OCI-LY1 (cell line): ENCODE results near the gene GCC1.
A peak's percentile ranks its signal among the peaks of the same experiment; 100 is the strongest.

Source experiments
- H2AFZ ChIP-seq: fragments of 200-600 bp; sonication (generic), shearing (Covaris generic); 2 replicates; pipeline ENCODE4 v1.6.0; 2014; ENCODE audit warnings: antibody characterized with exemption, mild to moderate bottlenecking, low read length
- H3F3A ChIP-seq: fragments of 200-600 bp; sonication (generic), shearing (Covaris generic); 2 replicates; pipeline ENCODE4 v1.6.0; 2014; ENCODE audit warnings: mild to moderate bottlenecking, antibody characterized with exemption, low read length, moderate library complexity; ENCODE audit not compliant: insufficient read depth
- H3K27ac ChIP-seq: fragments of 200-600 bp; sonication (generic); 2 replicates; pipeline ENCODE4 v1.5.1; 2014; ENCODE audit warnings: low read length, mixed run types, mild to moderate bottlenecking, low read depth; ENCODE audit not compliant: poor library complexity, severe bottlenecking
- H3K27me3 ChIP-seq: fragments of 200-600 bp; sonication (generic); 2 replicates; pipeline ENCODE4 v1.6.0; 2014; ENCODE audit warnings: antibody characterized with exemption, mild to moderate bottlenecking, low read length, moderate library complexity; ENCODE audit not compliant: insufficient read depth
- H3K36me3 ChIP-seq: fragments of 200-600 bp; sonication (generic); 2 replicates; pipeline ENCODE4 v1.6.1; 2014; ENCODE audit warnings: mild to moderate bottlenecking, antibody characterized with exemption, low read length, moderate library complexity, mixed read lengths; ENCODE audit not compliant: insufficient read depth
- H3K4me1 ChIP-seq: fragments of 200-600 bp; sonication (generic); 2 replicates; pipeline ENCODE4 v1.5.1; 2014; ENCODE audit warnings: mild to moderate bottlenecking, low read length, moderate library complexity; ENCODE audit not compliant: insufficient read depth, severe bottlenecking
- H3K4me2 ChIP-seq: fragments of 200-600 bp; sonication (generic), shearing (Covaris generic); 2 replicates; pipeline ENCODE4 v1.6.1; 2014; ENCODE audit warnings: low read length
- H3K4me3 ChIP-seq: fragments of 200-600 bp; sonication (generic); 2 replicates; pipeline ENCODE4 v1.5.1; 2014; ENCODE audit warnings: low read length, low read depth, mild to moderate bottlenecking, mixed read lengths; ENCODE audit not compliant: poor library complexity, severe bottlenecking
- H3K79me2 ChIP-seq: fragments of 200-600 bp; shearing (Covaris generic); 2 replicates; pipeline ENCODE4 v1.6.1; 2016; ENCODE audit warnings: mixed run types, low read length, mixed read lengths; ENCODE audit not compliant: insufficient read depth
- H3K9ac ChIP-seq: fragments of 200-600 bp; sonication (generic), shearing (Covaris generic); 2 replicates; pipeline ENCODE4 v1.6.1; 2014; ENCODE audit warnings: mild to moderate bottlenecking, low read length, mixed read lengths
- H3K9me2 ChIP-seq: fragments of 200-600 bp; sonication (generic), shearing (Covaris generic); 2 replicates; pipeline ENCODE4 v1.6.1; 2014; ENCODE audit warnings: low read depth, mild to moderate bottlenecking, low read length, mixed read lengths
- H3K9me3 ChIP-seq: fragments of 200-600 bp; shearing (Covaris generic); 2 replicates; pipeline ENCODE4 v1.6.1; 2014; ENCODE audit warnings: low read length, mixed read lengths
- H4K20me1 ChIP-seq: fragments of 200-600 bp; sonication (generic), shearing (Covaris generic); 2 replicates; pipeline ENCODE4 v1.6.0; 2016; ENCODE audit warnings: mild to moderate bottlenecking, low read length; ENCODE audit not compliant: insufficient read depth
- CTCF ChIP-seq: fragments of 200-600 bp; sonication (generic), shearing (Covaris generic); IDR thresholded peaks from 2 replicates; pipeline ENCODE4 v1.5.1; 2017; ENCODE audit warnings: mild to moderate bottlenecking, antibody characterized with exemption, low read length, moderate library complexity, mixed read lengths
- EZH2 ChIP-seq: fragments of 200-600 bp; sonication (generic), shearing (Covaris generic); IDR thresholded peaks from 2 replicates; pipeline ENCODE4 v1.8.0; 2017; ENCODE audit warnings: borderline replicate concordance, mixed run types, mild to moderate bottlenecking, antibody characterized with exemption, low read length, moderate library complexity, mixed read lengths

GCC1 gene

GRCh38 chr7:127589896-127590295 lies 4.5 kb upstream of the GCC1 start:
- TF ChIP-seq CTCF (no peak), EZH2 (no peak)
- Histone ChIP-seq H4K20me1 (no peaks in the 10 kb centered on the region), H3K79me2 (peaks cover 2% of the 10 kb centered on the region; the same call in 1 of the 2 replicates), H3K36me3 (peaks cover 22% of the 10 kb centered on the region), H2AFZ (no peak overlapping the region), H3K4me2 (peak overlapping the region; percentile 87), H3K4me1 (peaks cover 24% of the 10 kb centered on the region), H3K9ac (no peak overlapping the region; the same call in 1 of the 2 replicates), H3K9me3 (no peaks in the 10 kb centered on the region), H3K27me3 (no peaks in the 10 kb centered on the region), H3K27ac (no peak overlapping the region), H3F3A (no peaks in the 10 kb centered on the region), H3K4me3 (peak overlapping the region; percentile 81), H3K9me2 (no peaks in the 10 kb centered on the region)

DNA sequence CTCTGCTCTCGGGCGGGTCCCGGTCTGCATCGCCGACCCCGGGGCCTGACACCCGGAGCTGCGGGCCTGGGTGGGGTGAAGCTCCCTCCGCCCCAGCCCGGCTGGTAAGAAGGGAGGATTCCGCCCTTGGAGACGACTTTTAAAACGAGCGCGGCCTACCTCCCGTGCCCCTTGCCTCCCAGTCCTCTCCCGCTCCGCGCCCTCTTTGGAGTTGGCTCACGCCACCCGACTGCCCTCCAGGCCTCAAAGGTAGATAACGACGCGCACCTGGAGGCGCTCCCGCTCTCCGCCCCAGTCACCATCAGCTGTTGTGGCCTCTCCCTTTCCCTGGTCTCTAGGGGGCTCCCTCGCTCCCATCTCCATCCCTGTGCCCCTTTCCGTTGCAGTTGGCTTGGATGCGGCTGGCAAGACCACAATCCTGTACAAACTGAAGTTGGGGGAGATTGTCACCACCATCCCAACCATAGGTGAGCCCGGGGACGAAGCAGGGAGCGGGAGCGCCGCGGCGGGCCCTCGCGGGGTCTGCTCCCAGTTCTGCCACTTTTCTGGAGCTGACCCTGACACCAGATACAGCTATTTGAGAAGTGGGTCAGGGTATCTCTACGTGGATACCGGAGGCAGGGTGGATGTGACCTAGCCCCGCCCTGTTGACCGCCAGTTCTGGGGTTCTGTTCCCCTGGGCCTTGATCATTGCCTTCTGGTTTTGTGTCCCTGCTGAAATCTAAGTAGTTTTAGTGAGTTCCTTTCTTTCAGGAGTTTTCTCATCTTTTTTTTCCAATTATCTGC lies 3.5 kb upstream of the GCC1 start:
- peaks cover 22% of the 10 kb centered on the region for H3K36me3 ChIP-seq

GRCh38 chr7:127588019-127588696 lies 2.8 kb upstream of the GCC1 start, which contains the start of gene ARF5:
TSS of gene ARF5 (plus strand) at chr7:127588411. CDS start at chr7:127588499, 88 bp downstream.
- Histone ChIP-seq H3K4me2 (peak within 1 kb of the TSS; percentile 87), H3K9me2 (no peaks in the 10 kb centered on the region), H3K9ac (peak within 1 kb of the TSS; percentile 82), H2AFZ (peak within 1 kb of the TSS; percentile 25), H3K27me3 (no peaks in the 10 kb centered on the region), H4K20me1 (no peaks in the 10 kb centered on the region), H3K79me2 (peaks cover 6% of the 10 kb centered on the region; the same call in 1 of the 2 replicates), H3K9me3 (no peaks in the 10 kb centered on the region), H3K27ac (no peak within 1 kb of the TSS), H3K36me3 (peaks cover 23% of the 10 kb centered on the region), H3K4me3 (peak within 1 kb of the TSS; percentile 81), H3K4me1 (peaks cover 42% of the 10 kb centered on the region), H3F3A (no peaks in the 10 kb centered on the region)
- TF ChIP-seq EZH2: no peak
- no peak for TF ChIP-seq CTCF

More for the DNA sequence above, 3.5 kb upstream of the GCC1 start:
- Histone ChIP-seq H3K9me2 (no peaks in the 10 kb centered on the region), H3K79me2 (peaks cover 6% of the 10 kb centered on the region; the same call in 1 of the 2 replicates), H3K4me1 (peaks cover 35% of the 10 kb centered on the region), H3K4me2 (peak overlapping the region; percentile 87), H3K9me3 (no peaks in the 10 kb centered on the region), H3F3A (no peaks in the 10 kb centered on the region), H2AFZ (no peak overlapping the region; the same call in 1 of the 2 replicates), H4K20me1 (no peaks in the 10 kb centered on the region), H3K4me3 (peak overlapping the region; percentile 81), H3K27ac (no peak overlapping the region), H3K27me3 (no peaks in the 10 kb centered on the region), H3K9ac (peak overlapping the region; percentile 82)
- no peak for TF ChIP-seq EZH2
- peak; percentile 88 for TF ChIP-seq CTCF
